ENCODE data around the gene DYNC1I2.
"Not testable (repeated sequence)": the region's sequence is repeated elsewhere in the genome, so short reads cannot be mapped to it uniquely, and the experiment has no call there.

DYNC1I2 gene

DNA sequence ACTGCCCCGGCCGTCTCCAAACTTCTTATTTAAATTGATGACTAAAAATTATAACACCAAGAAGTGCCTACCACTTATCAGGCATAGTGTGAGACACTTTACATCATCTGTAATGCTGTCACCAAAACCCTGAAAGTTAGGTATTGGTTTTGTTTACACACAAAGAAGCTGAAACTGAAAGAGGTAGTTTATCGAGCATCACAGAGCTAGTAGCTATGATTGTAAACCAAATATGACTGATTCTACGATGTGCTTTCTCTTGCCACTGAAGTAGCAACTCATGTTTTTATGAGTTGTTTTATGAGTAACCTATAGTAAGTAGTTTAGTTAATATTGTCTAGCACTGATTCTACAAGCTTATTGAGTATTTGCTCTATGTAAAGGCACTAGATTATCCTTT, 31.5 kb downstream of the DYNC1I2 start:
- no peak for DNase-seq

DNA sequence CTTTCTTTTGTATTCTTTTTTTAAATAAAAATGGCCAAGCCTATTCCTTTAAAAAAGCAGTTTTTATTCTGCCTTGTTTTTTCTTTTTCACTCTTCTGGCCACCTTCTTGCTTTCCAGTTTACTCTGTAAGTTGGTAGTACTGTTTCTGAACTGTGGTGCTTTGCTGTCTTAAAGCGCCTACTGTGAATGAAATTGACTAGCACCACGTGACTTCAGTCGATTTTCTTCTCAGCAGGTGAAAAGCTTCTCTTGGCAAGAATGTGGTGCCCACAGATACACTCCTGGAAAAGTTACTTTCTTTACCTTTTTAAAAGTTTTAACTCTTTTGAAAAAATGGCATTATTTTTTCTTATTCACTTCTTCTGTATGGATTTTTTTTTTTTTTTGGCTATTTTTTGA, 32.4 kb downstream of the DYNC1I2 start:
- DNase-seq: no peak

DNA sequence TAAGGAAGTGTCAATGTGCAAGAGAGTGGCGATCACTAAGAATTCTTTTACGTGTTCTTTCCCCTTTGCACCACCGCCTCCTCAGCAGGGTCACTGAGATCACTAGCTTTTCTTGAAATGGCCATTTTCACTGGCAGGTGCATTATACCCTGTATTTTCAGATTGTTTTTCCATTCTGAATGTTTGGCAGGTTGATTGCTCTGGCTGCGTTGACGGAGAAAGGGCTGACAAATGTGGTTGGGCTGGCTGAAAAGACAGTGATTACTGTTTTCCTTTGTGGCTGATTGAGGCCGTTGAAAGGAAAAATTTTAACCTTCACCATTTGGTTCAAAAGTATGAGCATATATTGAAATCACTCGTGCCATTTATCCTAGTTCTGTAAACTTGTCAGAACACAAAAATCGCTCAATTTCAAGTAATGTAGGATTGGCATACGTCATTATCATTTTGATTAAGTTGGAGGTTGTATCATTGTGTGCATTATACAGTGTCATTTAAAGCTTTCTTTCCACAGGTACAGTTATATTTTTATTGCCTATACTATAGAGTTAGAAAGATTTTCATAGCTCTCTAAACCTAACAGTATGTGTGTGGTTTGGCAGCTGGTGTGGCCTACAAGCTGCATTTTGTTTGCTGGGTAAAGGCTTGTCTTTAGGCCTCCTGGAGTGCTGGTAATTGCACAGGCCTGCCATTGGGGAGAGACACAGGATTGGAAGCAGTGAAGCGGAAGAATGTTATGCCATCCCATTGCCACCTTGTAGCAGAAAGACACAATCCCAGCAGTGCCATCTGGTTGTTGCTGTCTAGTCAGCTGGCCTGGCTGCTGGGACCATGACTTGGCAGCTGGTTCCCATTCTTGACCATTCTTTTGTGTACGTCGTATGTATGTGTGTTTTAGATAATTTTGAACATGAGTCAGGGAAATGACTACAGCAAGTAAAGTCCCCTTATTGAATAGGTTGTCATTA, 36.7 kb downstream of the DYNC1I2 start:
- no peak for DNase-seq

DNA sequence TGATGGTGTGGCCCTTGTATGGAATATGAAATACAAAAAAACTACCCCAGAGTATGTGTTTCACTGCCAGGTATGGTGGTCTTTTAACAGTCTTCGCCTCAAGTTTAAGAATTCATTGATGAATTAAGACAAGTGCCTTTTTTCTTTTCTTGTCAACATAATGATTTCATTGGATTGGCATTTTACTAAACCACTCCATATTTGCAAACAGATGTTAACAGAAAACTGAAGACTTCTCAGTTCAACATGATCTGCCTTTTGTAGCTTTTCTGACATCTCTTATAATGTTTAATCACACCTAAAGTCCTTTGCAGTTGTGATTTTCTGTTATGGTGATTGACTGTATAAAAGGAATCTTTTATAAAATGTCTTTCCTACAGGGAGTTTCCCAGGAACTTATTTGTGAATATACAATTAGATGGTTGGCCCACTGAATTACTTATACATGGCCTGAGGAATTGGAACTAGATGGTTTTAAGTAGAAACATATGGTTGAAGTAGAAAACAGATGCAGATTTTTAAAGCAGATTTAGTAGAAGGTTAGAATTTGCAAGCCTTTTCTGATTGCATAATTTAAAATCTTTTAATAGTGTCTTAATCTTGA, 39.7 kb downstream of the DYNC1I2 start:
- DNase-seq: no peak

DNA sequence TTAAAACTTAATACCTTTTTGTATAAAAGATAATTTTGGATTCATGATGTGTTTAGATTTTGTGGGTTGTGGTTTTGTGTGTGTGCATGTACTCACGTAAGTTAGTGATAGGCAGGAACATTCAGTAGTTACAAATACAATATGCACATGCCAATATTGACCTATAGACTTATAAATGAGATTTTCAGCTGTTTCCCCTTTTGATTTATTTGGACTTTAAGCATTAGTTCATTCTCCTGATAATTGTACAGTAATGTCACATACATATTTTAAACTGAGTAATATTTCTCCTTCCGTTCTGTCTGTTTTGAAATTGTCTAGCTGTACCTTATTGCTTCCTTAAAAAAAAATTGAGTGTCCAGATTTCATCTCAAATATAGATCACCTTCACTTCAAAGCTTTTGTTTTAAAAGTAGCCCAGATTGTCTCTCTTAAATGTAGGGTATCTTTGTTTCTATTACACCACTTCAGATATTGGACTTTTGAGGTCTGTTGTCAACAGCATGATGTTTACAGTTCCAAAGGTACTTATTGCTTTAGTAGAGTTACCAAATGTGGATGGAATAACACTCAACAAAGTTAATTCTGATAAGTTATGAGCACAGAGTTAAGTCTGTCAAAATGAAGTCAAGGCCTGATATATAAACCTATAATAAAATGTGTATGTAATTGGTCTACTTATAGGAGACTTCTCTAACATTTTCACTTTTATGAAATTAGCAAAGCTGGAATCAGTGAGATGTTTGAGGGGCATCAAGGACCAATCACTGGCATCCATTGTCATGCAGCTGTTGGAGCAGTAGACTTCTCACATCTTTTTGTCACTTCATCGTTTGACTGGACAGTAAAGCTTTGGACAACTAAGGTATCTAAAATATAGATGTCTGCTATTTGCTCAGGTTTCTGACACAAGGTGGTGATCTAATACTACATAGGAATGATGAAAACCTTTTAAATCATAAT, 42.0 kb downstream of the DYNC1I2 start:
- no peak for DNase-seq

DNA sequence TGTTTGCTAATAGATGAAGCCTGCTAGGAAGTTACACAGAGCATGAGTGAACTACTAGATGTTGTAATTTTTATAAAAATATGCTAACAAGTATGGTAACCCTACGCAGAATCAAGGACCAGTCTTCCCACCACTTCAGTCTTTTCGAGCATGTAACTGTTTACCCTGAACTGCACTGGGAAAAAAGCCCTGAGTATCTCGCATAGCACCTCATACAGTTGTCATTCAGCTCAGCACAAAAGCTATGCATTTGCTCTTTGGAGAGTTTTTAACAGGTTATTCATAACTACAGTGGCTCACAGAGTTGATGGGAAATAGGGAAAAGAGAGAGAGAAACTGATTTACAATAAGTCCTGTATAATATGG, 42.7 kb downstream of the DYNC1I2 start:
- no peak for DNase-seq

DNA sequence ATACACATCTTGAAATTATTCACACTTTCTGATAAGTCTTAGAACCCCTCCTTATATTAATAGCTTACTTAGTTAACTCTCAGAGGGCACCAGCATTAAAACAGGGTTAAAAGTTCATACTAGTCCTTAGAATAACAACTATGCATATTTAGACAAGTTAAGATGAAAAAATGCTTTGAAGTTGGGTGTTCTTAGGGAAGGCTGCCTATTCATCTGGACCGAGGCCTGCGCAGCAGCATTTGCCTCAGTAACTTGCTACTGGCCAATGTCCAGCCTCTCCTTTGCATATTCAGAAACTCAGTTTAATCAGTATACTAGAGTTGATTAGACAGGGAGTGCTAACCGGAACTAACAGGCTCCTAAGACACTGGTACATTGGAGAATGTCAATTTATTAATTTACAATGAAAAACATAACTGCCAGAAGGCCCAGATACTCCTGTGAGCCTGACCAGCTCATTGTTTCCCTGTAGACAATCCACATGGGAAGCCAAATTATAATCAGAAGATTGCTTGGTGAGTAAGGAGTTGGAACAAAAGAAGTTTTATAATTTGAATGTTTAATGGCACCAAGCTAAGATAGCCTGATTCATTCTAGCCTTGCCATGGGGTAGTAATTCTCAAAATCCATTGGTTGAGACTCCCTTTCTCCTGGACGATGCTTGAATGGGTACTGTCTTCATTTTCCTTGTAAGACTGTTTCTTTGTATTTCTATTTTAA, 48.9 kb downstream of the DYNC1I2 start:
- DNase-seq: no peak

DNA sequence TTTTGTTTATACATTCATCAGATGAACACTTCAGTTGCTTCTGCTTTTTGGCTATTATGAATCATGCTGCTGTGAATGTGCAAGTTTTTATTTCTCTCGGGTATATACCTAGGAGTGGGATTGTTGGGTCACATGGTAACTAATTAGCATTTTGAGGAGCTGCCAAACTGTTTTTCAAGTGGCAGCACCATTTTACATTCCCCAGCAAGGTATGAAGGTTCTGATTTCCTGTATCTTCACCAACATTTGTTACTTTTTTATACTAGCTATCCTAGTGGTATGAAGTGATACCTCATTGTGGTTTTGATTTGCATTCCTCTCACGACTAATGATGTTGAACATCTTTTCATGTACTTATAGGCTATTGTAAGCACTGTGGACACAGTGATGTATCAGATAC, 53.9 kb downstream of the DYNC1I2 start:
- no peak for DNase-seq

DNA sequence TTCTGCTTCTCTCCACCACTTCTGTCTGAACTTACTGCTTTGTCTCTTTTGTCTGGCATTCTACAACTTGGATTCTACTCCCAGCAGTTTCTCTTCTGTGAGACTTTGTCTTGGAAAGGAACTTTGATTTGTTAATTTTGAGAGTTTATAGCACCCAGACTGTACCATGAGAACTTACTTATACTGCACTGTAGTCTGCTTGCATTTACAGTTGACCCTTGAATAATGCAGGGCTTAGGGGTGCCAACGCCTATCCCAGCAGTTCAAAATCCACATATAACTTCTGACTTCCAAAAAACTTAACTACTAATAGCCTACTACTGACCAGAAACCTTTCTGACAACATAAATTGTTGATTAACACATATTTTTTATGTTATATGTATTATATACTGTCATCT, 55.5 kb downstream of the DYNC1I2 start:
- DNase-seq: no peak

DNA sequence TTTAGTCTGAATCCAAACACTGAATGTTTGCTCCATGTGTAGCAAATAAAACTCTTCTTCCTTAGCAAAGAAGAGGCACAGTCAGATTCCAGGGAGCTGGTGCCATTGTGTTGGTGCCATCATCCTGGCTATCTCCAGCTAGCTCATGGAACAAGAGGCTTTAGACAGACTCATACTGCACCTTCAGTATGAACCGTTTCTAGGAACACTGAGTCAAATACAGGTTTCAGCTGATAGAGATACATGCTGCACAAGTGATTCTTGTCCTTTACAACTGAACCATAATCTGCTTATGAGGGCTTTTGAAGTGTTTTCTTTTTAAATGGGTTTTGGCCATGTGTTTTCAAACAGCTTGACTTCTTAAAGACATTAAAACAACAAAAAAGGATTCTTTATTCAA, 57.9 kb downstream of the DYNC1I2 start:
- no peak for DNase-seq

DNA sequence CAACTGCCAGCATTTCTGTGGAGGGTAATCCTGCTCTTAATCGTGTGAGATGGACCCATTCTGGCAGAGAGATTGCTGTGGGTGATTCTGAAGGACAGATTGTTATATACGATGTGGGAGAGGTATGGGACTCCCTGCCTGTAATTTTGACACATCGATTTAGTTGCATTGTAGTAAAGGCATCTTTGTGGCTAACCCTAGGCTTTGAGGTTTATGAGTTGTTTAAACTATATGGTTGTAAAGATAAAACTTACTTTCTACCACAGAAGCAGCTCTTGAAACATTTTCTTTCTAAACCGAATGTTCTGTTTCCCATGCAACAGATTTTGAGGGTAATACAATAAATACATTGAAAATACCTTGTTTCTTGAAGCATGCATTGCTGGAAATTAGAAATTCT, 58.5 kb downstream of the DYNC1I2 start:
- no peak for DNase-seq

DNA sequence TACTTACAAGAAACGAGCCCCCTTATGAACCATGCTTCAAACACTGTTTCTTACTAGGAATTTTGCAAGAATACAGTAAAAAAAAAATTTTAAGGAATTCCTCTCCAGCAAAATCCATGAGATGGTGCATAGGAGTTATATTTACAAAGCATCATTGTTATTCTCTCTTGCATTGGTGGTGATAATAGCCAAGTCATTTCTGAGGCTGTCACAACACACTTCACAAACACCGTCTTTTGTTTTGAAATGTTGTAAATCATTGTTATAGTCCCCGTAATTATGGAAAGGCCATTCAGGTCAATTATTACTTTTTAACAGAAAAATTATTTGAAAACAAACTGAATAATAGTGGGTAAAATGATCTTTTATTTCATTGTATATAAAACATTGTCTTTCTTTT, 60.1 kb downstream of the DYNC1I2 start:
- no peak for DNase-seq

DNA sequence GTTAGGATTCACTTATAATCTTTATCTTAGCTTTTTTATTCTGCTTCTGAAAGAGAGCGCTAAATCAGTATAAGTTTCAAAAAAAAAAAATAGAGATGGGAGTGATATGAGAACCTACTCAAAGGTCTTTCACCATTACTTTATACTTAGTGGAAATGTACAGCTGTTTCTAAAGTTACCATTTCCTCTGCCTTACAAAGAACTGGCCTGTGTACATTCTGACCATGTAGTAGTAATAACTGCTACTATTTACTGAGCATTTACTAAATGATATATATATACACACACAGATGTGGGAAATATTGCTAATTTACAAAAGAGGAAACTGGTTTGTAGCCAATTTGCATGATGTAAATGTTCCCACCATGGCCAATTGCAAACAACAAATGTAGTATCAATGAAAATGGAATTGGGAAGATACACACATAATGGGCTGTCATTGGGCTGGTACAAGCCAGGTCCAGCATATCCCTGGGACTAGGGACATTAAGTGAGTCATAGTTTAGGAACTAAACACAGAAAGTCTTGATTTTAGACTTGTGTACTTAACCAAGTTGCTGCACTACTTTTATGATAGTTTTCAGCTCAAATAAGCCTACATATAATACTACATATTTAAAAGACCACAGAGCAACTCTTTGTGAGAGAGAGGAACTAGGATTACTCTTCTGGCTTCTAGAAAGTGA, 67.1 kb downstream of the DYNC1I2 start:
- no peak for DNase-seq

DNA sequence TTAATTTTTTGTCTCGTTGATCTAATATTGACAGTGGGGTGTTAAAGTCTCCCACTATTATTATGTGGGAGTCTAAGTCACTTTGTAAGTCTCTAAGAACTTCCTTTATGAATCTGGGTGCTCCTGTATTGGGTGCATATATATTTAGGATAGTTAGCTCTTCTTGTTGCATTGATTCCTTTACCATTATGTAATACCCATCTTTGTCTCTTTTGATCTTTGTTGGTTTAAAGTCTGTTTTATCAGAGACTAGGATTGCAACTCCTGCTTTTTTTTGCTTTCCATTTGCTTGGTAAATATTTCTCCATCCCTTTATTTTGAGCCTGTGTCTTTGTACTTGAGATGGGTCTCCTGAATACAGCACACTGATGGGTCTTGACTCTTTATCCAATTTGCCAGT, 71.5 kb downstream of the DYNC1I2 start:
- DNase-seq: not testable (repeated sequence)

DNA sequence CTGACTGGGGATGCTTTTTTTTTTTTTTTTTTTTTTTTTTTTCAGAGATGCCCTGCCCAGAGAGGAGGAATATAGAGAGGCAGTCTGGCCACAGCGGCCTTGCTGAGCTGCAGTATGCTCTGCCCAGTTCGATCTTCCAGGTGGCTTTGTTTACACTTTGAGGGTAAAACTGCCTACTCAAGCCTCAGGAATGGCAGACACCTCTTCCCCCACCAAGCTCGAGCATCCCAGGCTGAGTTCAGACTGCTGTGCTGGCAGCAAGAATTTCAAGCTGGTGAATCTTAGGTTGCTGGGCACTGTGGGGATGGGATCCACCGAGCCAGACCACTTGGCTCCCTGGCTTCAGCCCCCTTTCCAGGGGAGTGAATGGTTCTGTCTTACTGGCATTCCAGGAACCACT, 73.9 kb downstream of the DYNC1I2 start:
- not testable (repeated sequence) for DNase-seq

DNA sequence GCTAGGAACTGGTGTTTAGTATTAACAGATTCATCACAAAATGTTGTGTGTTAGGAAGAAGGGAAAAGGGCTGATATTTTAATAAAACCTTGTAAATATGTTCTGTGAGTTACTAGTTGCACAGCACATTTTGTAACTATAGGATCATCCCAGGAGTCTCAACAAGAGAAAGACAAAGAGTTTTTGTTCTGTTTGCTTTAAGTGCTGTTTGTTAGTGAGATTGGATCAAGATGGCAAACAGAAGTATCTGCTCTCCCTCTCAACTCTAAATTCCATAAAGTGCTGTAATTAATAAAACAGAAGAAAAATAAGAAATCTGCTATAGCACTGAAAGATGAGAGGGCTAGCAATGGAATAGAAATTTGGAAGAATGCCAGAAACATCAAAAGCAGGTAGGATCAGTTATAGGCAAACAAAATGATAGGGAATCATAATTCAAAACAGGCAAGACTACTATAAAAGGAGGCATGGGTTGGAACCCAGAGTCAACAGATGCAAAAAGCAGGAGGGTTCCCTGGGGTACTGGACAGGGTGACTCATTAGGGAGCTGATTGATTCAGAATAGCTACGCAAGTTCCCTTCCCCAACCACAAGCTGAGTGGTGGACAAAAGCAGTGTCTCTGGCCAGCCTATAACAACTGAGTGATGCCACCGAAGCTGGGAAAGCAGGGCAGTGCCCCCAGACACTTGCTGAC, 75.8 kb downstream of the DYNC1I2 start:
- DNase-seq: no peak

DNA sequence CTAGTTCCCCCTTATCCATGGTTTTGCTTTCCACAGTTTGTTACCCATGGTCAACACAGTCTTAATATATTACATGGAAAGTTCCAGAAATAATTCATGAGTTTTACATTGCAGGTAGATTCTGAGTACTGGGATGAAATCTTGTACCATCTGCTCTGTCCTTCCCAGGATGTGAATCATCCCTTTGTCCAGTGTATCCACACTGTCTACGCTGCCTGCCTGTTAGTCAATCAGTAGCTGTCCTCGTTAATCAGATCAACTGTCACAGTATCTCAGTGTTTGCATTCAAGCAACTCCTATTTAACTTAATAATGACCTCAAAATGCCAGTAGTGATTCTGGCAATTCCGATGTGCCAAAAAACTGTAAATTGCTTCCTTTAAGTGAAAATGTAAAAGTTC, 76.3 kb downstream of the DYNC1I2 start:
- DNase-seq: no peak

DNA sequence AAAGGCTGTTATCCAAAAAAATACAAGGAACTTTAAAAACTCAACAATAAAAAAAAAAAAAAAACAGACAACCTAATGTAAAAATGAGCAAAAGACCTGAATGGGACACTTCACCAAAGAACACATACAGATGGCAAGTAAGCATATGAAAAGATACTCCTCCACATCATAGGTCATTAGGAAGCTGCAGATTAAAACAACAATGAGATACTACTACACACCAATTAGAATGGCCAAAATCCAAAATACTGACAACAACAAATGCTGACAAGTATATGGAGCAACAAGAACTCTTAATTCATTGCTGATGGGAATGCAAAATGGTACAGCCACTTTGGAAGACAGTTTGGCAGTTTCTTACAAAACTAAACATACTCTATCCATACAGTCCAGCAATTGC, 84.2 kb downstream of the DYNC1I2 start:
- no peak for DNase-seq

DNA sequence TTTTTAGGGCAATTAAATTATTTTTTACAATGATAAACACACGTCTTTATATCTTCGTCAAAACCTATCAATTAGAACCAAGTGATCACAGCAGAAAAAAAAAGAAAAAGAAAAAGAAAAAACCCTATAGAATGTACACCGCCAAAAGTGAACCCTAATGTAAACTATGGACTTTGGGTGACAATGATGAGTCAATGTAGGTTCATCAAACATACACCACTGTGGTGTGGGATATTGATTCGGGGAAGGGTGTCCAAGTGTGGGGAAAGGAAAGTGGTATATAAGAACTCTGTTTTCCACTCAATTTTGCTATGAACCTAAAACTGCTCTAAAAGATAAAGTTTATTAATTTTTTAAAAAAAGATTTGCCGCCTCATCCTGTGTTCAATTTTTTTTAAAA, 85.1 kb downstream of the DYNC1I2 start:
- DNase-seq: no peak

DNA sequence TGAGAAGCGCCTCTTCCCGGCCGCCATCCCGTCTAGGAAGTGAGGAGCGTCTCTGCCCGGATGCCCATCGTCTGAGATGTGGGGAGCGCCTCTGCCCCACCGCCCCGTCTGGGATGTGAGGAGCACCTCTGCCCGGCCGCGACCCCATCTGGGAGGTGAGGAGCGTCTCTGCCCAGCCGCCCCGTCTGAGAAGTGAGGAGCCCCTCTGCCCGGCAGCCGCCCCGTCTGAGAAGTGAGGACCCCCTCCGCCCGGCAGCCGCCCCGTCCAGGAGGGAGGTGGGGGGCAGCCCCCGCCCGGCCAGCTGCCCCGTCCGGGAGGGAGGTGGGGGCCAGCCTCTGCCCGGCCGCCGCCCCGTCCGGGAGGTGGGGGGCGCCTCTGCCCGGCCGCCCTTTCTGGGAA, 87.3 kb downstream of the DYNC1I2 start:
- not testable (repeated sequence) for DNase-seq

DNA sequence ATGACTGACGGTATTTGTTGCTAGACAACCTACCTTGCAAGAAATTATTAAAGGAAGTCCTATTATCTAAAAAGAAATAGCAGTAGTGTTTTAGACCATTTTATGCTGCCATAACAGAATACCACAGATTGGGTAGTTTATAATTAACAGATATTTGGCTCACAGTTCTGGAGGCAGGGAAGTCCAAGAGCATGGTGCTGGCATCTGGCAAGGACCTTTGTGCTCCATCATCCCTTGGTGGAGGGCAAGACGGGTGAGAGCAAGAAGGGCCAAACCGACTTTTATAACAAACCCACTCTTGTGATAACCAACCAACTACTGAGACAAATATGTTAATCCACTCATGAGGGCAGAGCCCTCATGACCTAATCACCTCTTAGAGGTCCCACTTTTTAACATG, 91.2 kb downstream of the DYNC1I2 start:
- no peak for DNase-seq
